GM21447 (cell line): ENCODE data around the gene LLCFC1.

Experiments
- ATAC-seq: cut with Tn5 transposase; IDR thresholded peaks from one replicate; pipeline ENCODE4 v1.9.1; 2021; ENCODE audit not compliant: unreplicated experiment

LLCFC1 gene

DNA sequence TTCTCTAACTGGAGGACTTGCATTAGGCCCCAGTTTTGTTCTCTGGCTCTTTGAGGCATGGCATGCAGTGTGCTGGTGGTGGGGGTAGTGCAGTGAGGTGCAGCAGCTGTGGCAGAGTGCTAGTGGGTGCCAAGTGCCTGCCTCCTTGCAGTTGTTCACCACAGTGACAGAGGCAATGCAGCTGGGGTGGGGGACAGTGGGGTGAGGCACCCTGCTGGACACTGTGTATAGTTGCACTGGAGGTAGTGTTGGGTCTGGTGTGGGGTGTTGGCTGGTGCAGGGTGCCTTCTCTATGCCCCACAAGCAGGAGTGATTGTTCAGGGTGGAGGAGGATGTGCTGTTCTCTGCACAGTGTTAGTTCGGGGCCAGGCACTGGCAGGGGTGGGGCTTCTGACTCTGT lies 44.5 kb downstream of the LLCFC1 start:
- no peak for ATAC-seq

- ATAC-seq = no peak
These were observed 45.0 kb downstream of the LLCFC1 start for GRCh38 chr7:142984297-142984696.
